BLaER1 treated with 17β-estradiol and CSF1 and Interleukin-3, amounts not matched to agents 10 nM and 100 nM (cell line): ENCODE measurements around the gene POC5.
"Not testable (repeated sequence)": the region's sequence is repeated elsewhere in the genome, so short reads cannot be mapped to it uniquely, and the experiment has no call there.

Source experiments
- H3K27ac ChIP-seq, 11 experiments: shearing (Covaris generic); formaldehyde crosslinking; 2 replicates each; pipeline ENCODE4 v1.8.1; 2022
- H3K27me3 ChIP-seq, 11 experiments: shearing (Covaris generic); formaldehyde crosslinking; 2 replicates each; pipeline ENCODE4 v1.8.1; 2022
- H3K36me3 ChIP-seq, 11 experiments: shearing (Covaris generic); formaldehyde crosslinking; 2 replicates each; pipeline ENCODE4 v1.8.1; 2022
- H3K4me1 ChIP-seq, 10 experiments: shearing (Covaris generic); formaldehyde crosslinking; 2 replicates each; pipeline ENCODE4 v1.8.1; 2022
- H3K4me2 ChIP-seq, 11 experiments: shearing (Covaris generic); formaldehyde crosslinking; 2 replicates each; pipeline ENCODE4 v1.8.1; 2022
- H3K4me3 ChIP-seq, 10 experiments: shearing (Covaris generic); formaldehyde crosslinking; 2 replicates each; pipeline ENCODE4 v1.8.1; 2022
- H3K9ac ChIP-seq, 11 experiments: shearing (Covaris generic); formaldehyde crosslinking; 2 replicates each; pipeline ENCODE4 v1.8.1; 2022
- H3K9me3 ChIP-seq, 11 experiments: shearing (Covaris generic); formaldehyde crosslinking; replicated peaks in 1 of 11; 2 replicates each; pipeline ENCODE4 v1.8.1; 2022
- H4K20me1 ChIP-seq, 11 experiments: shearing (Covaris generic); formaldehyde crosslinking; 2 replicates each; pipeline ENCODE4 v1.8.1; 2022
- Cebpa-rat ChIP-seq, 11 experiments: shearing (Covaris generic); IDR thresholded peaks; 2 replicates each; pipeline ENCODE4 v1.8.1; 2022

POC5 gene

DNA sequence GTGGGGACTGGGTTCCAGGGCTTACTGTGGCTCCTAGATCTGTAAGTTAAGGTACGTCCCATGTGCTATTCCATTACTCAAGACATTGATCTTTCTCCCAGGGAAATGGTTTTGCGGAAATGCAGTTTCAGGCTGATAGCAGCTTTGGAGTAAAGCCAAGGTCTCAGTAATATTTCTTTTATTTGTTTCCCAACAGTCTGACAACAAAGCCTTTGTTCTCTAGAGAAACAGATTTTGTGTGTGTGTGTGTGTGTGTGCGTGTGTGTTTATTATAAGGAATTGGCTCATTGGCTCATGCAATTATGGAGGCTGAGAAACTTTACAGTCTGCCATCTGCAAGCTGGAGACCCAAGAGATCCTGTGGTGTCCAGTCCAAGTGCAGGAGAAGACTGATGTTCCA lies 12.1 kb upstream of the POC5 start:
- TF ChIP-seq Cebpa-rat (IDR thresholded peaks at IDR 0.05): no peak
- H3K9ac ChIP-seq: no peak overlapping the region
- H3K36me3 ChIP-seq: no peaks in the 10 kb centered on the region
- no peaks in the 10 kb centered on the region for H4K20me1 ChIP-seq
- H3K4me2 ChIP-seq: no peak overlapping the region
- peaks cover 0 to 8% (median 4%) of the 10 kb centered on the region in 11 experiments; a peak in 3 of 22 replicates for H3K9me3 ChIP-seq
- H3K27me3 ChIP-seq: no peaks in the 10 kb centered on the region
- no peak overlapping the region for H3K4me3 ChIP-seq
- H3K27ac ChIP-seq: no peak overlapping the region
- 0 out of 20 replicates have a peak, but pooled peaks cover 0 to 7% (median 0%) of the 10 kb centered on the region in 10 experiments for H3K4me1 ChIP-seq

DNA sequence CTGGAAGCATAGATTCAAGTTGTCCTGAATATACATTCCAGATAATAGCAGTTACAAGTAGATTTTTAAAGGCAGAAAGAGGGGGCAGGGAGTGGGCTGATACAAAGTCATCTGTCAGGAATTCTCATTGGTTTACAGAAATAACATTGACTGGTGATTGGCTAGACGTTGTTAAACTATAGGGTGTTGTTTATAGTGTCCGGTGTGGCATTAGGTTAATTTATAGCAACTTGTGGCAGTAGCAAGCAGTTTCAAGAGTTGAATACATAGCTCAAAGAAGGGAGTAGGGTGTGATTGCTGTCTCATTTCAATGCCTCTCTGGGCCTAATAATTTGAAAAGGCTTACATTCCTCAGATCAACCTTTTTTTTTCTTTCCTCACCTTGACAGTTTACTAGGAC lies 10.7 kb upstream of the POC5 start:
- TF ChIP-seq Cebpa-rat (IDR thresholded peaks at IDR 0.05): no peak
- no peak overlapping the region for H3K4me2 ChIP-seq
- H3K4me1 ChIP-seq: 0 out of 20 replicates have a peak, but pooled peaks cover 0 to 7% (median 0%) of the 10 kb centered on the region in 10 experiments
- no peaks in the 10 kb centered on the region for H3K27me3 ChIP-seq
- no peak overlapping the region for H3K4me3 ChIP-seq
- H4K20me1 ChIP-seq: no peaks in the 10 kb centered on the region
- no peak overlapping the region for H3K9ac ChIP-seq
- no peaks in the 10 kb centered on the region for H3K36me3 ChIP-seq
- no peak overlapping the region for H3K27ac ChIP-seq
- peaks cover 0 to 10% (median 4%) of the 10 kb centered on the region in 11 experiments; a peak in 4 of 22 replicates for H3K9me3 ChIP-seq

DNA sequence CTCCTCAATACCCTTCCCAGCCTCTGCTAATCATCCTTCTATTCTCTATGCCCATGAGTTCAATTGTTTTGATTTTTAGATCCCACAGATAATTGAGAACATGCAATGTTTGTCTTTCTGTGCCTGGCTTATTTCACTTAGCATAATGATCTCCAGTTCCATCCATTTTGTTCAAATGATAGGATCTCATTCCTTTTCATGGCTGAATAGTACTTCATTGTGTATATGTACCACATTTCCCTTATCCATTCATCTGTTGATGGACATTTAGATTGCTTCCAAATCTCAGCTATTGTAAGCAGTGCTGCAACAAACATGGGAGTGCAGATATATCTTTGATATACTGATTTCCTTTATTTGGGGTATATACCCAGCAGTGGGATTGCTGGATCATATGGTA lies 9.0 kb upstream of the POC5 start:
- not testable (repeated sequence) for H3K9me3 ChIP-seq, H3K27me3 ChIP-seq, H3K27ac ChIP-seq, H3K36me3 ChIP-seq, H3K4me3 ChIP-seq, H4K20me1 ChIP-seq, H3K9ac ChIP-seq, H3K4me2 ChIP-seq, H3K4me1 ChIP-seq

GRCh38 chr5:75723378-75723777 lies 6.1 kb upstream of the POC5 start:
- Histone ChIP-seq H3K4me2 (no peak overlapping the region), H4K20me1 (no peaks in the 10 kb centered on the region), H3K4me3 (no peak overlapping the region), H3K27ac (no peak overlapping the region), H3K9me3 (peaks cover 0 to 10% (median 4%) of the 10 kb centered on the region in 11 experiments; a peak in 7 of 22 replicates), H3K9ac (no peak overlapping the region), H3K4me1 (0 out of 20 replicates have a peak, but pooled peaks cover 0 to 7% (median 0%) of the 10 kb centered on the region in 10 experiments), H3K27me3 (no peaks in the 10 kb centered on the region), H3K36me3 (no peaks in the 10 kb centered on the region)
- no peak for TF ChIP-seq Cebpa-rat (IDR thresholded peaks at IDR 0.05)

DNA sequence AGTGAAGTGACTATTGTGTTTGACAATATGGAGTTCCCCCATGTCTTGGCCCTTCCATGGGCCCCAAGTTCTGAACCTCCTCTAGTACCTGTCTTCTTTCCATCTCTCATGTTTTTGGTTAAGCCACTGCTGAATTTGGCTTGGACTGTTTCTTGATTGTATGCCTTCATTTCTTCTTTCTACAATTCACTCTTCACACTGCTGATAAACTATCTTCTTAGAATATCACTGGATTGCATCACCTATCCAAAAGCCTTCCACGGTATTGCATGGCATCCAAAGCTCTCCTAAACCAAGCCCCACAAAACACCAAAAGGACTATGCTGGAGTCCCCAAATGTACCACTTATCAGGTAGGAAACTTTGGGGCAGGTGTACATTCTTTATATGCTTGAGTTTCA lies 4.3 kb upstream of the POC5 start:
- Histone ChIP-seq H3K4me2 (no peak overlapping the region), H3K9ac (no peak overlapping the region), H3K9me3 (peaks cover 0 to 18% (median 7%) of the 10 kb centered on the region in 11 experiments; a peak in 10 of 22 replicates), H3K27me3 (no peaks in the 10 kb centered on the region), H3K4me1 (peaks cover 0 to 6% (median 1%) of the 10 kb centered on the region in 10 experiments; a peak in 13 of 20 replicates), H3K36me3 (no peaks in the 10 kb centered on the region), H3K27ac (no peak overlapping the region), H4K20me1 (no peaks in the 10 kb centered on the region), H3K4me3 (no peak overlapping the region)
- TF ChIP-seq Cebpa-rat (IDR thresholded peaks at IDR 0.05): no peak; a peak in 1 of 22 replicates

DNA sequence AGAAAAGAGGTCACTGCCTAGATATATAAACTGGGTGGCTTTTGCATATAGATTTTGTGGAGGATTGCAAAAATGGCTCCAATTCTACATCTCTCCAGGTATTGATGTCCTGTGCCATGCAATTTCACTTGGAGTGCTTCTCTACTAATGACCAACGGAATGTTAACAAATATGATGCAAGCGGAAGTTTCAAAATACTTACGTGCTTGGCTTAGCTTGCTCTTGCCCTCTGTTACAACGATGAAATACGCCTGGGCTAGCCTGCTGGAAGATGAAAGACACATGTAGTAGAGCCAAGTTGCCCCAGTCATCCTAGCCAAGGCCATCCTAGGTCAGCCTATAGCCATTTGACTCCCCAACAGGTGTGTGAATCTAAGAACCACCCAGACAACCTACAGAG lies 3.6 kb upstream of the POC5 start:
- Histone ChIP-seq H3K9ac (no peak overlapping the region), H3K27me3 (no peaks in the 10 kb centered on the region), H3K4me2 (no peak overlapping the region), H3K9me3 (peaks cover 0 to 18% (median 7%) of the 10 kb centered on the region in 11 experiments; a peak in 10 of 22 replicates), H3K27ac (no peak overlapping the region), H3K36me3 (no peaks in the 10 kb centered on the region), H3K4me1 (peaks cover 7 to 13% (median 8%) of the 10 kb centered on the region in 10 experiments; a peak in 19 of 20 replicates), H3K4me3 (no peak overlapping the region), H4K20me1 (no peaks in the 10 kb centered on the region)
- TF ChIP-seq Cebpa-rat (IDR thresholded peaks at IDR 0.05): no peak

DNA sequence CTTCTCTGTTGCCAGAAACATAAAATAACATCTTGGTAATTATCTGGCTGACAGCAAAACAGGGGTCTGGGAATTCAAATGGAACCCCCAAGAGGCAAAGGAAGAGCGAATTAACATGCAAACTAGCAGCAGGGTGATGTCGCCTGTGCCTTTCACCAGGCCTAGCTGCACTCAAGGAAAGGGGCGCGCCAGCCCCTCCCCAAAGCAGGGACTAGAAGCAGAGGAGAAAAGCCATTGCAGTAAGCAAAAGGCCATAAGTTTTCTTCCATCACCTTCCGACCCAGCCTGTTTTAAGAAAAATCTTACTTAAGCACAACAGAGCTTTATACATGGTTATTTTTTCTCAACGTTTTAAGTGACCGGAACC lies 539 bp downstream of the POC5 start:
- Histone ChIP-seq H3K4me3 (peak overlapping the region; percentile 66 to 83 (median 76)), H3K4me1 (peaks cover 10 to 21% (median 12%) of the 10 kb centered on the region in 10 experiments; a peak in 19 of 20 replicates), H3K27me3 (no peaks in the 10 kb centered on the region), H3K36me3 (peaks cover 5 to 38% (median 24%) of the 10 kb centered on the region in 11 experiments; a peak in 18 of 22 replicates), H3K4me2 (peak overlapping the region; percentile 79 to 96 (median 90)), H3K27ac (peak overlapping the region; percentile 75 to 96 (median 89)), H3K9me3 (peaks cover 0 to 8% (median 3%) of the 10 kb centered on the region in 11 experiments; a peak in 7 of 22 replicates), H4K20me1 (0 out of 22 replicates have a peak, but pooled peaks cover 0 to 7% (median 0%) of the 10 kb centered on the region in 11 experiments), H3K9ac (peak overlapping the region; percentile 77 to 93 (median 88))
- no peak for TF ChIP-seq Cebpa-rat (IDR thresholded peaks at IDR 0.05)

DNA sequence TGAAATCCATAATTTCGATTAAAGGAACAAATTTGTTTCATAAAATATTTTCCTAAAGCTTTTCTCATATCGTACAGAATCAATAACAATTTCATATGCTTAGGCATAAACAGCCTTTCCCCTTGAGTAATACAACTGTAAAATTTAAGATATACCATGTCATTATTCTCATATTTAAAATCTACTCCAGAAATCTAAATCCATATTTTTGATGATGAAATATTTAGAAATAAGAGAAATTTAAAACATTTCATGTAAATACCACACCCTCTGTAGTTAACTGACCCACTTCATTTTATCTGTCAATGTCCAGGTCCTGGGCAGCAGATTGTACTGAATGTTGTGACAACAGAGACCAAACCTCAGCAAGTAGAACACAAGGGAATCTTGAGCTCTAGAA lies 5.1 kb downstream of the POC5 start:
- H3K4me3 ChIP-seq: no peak overlapping the region
- H3K4me1 ChIP-seq: peaks cover 10 to 46% (median 14%) of the 10 kb centered on the region in 10 experiments
- peaks cover 16 to 84% (median 57%) of the 10 kb centered on the region in 11 experiments; a peak in 20 of 22 replicates for H3K36me3 ChIP-seq
- no peak overlapping the region for H3K9ac ChIP-seq
- peaks cover 0 to 7% (median 0%) of the 10 kb centered on the region in 11 experiments; a peak in 4 of 22 replicates for H4K20me1 ChIP-seq
- H3K9me3 ChIP-seq: no peaks in the 10 kb centered on the region
- no peak for TF ChIP-seq Cebpa-rat (IDR thresholded peaks at IDR 0.05)
- H3K27me3 ChIP-seq: no peaks in the 10 kb centered on the region
- H3K4me2 ChIP-seq: no peak overlapping the region; a peak in 1 of 22 replicates
- H3K27ac ChIP-seq: no peak overlapping the region

GRCh38 chr5:75711151-75711550 lies 6.1 kb downstream of the POC5 start:
- Histone ChIP-seq H3K27me3 (no peaks in the 10 kb centered on the region), H3K27ac (no peak overlapping the region), H3K9ac (no peak overlapping the region), H3K36me3 (peaks cover 21 to 93% (median 63%) of the 10 kb centered on the region in 11 experiments; a peak in 21 of 22 replicates), H3K4me2 (peak overlapping the region in 3 of 11 experiments; percentile 37 to 67 (median 41); a peak in 5 of 22 replicates), H4K20me1 (peaks cover 0 to 13% (median 4%) of the 10 kb centered on the region in 11 experiments; a peak in 6 of 22 replicates), H3K4me3 (no peak overlapping the region), H3K9me3 (no peaks in the 10 kb centered on the region), H3K4me1 (peaks cover 6 to 40% (median 9%) of the 10 kb centered on the region in 10 experiments)
- no peak for TF ChIP-seq Cebpa-rat (IDR thresholded peaks at IDR 0.05)

- Histone ChIP-seq H3K27me3 (no peaks in the 10 kb centered on the region), H3K4me1 (peaks cover under 1 to 35% (median 4%) of the 10 kb centered on the region in 10 experiments; a peak in 17 of 20 replicates), H3K4me3 (no peak overlapping the region), H3K36me3 (peaks cover 21 to 98% (median 63%) of the 10 kb centered on the region in 11 experiments; a peak in 21 of 22 replicates), H3K9ac (no peak overlapping the region), H4K20me1 (peaks cover 0 to 15% (median 4%) of the 10 kb centered on the region in 11 experiments; a peak in 7 of 22 replicates), H3K27ac (no peak overlapping the region), H3K4me2 (peak overlapping the region in 5 of 11 experiments; percentile 2 to 77 (median 45); a peak in 8 of 22 replicates), H3K9me3 (no peaks in the 10 kb centered on the region)
- TF ChIP-seq Cebpa-rat (IDR thresholded peaks at IDR 0.05): no peak
Measured at GRCh38 chr5:75710637-75711036, 6.6 kb downstream of the POC5 start.
